HG03575 (cell line): ENCODE data around the gene SPSB2.

ENCODE experiments used
- ATAC-seq: cut with Tn5 transposase; IDR thresholded peaks from one replicate; pipeline ENCODE4 v1.9.1; 2021; ENCODE audit not compliant: unreplicated experiment, insufficient number of reproducible peaks, low FRiP score; ENCODE audit errors: extremely low read depth

Gene SPSB2

GRCh38 chr12:6855322-6855721 lies 17.8 kb downstream of the SPSB2 start:
- ATAC-seq: no peak

GRCh38 chr12:6854036-6854435 lies 19.1 kb downstream of the SPSB2 start:
- ATAC-seq: no peak

DNA sequence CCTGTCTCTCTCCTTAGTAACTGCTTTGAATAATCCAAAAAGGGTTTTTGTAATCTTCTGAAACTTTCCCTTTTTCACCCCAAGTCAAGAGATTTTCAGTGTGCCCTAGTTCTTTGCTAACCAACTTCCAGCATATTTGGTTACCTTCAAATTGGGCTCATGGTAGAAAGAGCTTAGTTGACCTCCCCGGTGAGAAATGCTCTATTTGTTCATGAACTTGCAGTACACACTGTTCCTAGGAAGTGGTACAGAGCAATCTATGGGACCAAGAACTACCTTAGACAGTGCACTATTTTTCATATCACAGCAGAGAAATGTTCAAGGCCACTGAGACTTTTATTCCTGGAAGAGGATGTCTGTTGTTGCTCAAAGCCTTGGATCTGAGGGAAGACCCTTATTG lies 19.5 kb downstream of the SPSB2 start:
- ATAC-seq: no peak

DNA sequence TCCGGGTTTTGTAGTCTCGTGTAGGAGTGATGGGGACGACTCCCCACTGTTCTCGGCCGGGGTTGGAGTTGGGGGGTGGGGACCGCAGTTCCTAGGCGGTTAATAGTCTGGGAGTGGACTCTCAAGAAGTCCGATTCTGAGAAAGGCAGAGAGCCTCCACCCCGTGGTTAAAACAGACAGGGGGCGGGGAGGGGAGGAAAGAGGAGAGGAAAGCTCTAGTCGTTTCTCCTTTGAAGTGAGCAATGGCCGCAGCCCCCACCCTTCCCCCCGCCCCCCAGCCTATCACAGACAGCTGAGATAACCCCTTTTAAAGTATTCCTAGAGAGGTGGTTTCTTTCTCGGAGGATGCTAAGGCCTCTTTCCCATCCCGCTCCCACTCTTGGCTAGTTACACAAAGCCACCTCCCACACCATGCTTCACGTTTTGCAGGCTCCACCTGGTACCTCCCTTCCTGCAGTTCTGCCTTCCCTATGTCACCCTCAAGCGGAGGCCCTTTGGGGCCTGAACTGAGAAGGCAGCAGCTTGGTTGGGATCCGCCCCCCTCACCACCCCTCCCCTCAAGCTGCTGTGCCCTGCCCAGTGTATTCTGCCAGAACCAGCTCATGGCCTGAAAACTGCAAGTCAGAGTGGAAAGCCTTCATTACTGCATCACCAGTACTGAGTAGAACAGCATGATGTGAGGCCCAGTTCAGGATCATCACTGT lies 20.3 kb downstream of the SPSB2 start:
- no peak for ATAC-seq

- peak; percentile 52 for ATAC-seq
These were observed 21.0 kb downstream of the SPSB2 start, which contains the start of gene USP5 for GRCh38 chr12:6851921-6852650. USP5 (plus strand) TSS chr12:6852150; CDS start chr12:6852180, 30 bp downstream.

DNA sequence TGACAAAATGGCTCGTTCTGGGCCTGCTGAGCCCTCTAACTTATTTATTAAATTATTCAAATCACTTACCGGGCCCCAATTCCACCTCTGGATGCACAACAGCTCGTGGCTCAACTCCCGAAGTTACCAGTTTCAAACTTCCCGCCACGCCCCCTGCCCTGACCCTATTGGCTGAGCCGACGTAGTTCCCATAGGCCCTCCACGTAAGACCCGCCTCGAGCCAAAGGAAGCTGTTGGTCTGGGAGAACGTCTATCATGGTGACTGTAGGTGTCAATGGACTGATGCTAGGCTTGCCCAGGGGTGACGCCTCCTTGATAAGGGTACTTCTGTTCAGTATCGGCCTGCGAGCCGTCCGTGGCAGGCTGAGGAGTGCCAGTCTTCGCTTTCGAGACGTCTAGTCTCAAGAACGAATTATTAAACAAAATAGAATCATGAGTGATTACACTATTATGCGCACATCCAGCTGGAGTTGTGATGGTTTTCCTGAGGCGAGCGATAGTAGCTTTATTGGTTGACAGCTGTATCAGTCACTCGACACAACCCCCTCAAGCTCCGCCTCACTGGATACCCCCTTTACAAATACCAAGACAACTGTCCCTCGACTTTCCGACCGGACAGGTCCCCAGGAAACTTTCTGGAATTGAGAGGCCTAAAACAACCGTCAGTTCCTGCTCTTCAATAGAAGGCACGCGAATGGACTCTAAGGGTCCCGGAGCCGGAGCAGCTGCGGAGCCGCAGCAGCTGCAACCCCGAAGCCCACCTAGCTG lies 21.8 kb downstream of the SPSB2 start, which contains the start of gene CDCA3:
Gene CDCA3, minus strand, starts transcription at position 134 of the 768 bp plus-strand sequence. CDS start 334 bp downstream, outside the sequence.
- peak; percentile 26 for ATAC-seq

- no peak for ATAC-seq
These were observed 22.3 kb downstream of the SPSB2 start for GRCh38 chr12:6850796-6851152.

DNA sequence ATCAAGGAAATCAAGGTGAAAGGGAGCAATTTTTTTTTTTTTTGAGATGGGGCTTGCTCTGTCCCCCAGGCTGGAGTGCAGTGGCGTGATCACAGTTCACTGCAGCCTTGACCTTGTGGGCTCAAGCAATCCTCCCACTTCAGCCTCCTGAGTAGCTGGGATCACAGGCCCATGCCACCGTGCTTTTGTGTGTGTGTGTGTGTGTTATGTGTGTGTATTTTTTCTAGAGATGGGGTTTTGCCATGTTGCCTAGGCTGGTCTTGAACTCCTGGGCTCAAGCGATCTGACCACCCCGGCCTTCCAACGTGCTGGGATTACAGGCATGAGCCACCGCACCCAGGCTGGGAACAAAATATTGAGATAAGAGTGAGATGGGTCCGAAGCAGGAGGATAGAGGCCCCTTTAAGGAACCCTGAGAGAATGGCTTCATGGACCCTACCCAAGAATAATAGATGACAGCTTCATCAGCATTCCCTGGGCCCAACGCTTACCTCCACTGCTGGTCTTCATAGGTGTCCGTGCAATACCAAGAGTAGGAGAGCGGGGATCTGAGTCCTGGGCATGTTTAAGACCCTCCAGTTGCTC lies 23.0 kb downstream of the SPSB2 start:
- ATAC-seq: no peak

DNA sequence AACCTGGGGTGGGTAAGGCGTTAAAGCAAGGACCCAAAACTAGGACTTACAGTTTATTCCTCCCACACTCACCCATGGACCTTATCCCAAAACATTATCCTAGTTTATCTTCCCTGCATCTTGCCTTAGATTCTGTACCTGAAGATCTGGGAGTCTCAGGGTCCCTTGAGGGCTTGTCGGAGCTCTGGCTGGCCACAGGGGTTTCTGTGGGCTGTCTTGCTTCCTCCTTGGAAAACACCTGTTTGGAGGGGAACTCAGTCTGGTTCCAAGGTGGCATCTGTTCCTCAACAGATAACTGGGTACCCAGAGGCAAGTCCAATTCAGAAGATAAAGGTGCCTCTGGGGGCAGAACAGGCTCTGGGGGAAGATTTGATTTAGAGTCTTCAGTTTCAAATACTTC lies 23.7 kb downstream of the SPSB2 start:
- no peak for ATAC-seq

DNA sequence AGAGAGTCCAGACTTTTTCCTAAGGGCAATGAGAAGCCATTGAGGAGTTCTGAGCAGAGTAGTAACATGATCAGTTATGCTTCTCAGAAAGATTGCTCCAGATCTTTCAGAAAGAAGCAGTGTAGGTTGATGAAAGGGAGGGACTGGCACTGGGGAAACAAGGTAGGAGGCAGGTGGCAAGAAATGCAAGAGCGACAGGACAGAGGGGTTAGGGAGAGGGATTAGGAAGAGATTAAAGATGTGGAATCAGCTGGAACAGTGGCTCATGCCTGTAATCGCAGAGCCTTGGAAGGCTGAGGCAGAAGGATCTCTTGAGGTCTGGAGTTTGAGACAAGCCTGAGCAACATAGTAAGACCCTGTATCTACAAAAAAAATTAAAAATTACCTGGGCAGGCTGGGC lies 25.4 kb downstream of the SPSB2 start:
- ATAC-seq: no peak

DNA sequence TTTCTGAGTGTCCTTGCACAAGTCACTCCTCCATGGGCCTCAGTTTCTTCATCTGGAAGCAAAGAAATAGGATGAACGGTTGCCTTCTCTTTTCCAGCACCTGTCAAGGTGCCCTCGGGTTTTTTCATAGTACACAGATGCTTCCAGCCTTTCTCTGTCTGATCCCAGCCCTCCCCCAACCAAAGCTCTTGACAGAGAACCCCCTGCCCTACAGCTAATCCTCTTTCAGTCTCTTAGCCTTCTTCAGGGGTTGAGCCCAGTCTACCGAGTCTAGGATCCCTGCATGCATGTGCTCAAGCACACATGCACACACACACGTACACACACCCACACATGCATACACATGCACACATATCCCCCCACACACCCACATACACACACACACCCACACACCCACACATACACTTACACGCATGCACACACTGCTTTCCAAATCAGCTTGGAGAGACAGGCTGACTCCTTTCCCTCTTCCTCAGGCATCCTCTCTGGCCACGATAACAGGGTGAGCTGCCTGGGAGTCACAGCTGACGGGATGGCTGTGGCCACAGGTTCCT lies 26.7 kb downstream of the SPSB2 start:
- no peak for ATAC-seq

DNA sequence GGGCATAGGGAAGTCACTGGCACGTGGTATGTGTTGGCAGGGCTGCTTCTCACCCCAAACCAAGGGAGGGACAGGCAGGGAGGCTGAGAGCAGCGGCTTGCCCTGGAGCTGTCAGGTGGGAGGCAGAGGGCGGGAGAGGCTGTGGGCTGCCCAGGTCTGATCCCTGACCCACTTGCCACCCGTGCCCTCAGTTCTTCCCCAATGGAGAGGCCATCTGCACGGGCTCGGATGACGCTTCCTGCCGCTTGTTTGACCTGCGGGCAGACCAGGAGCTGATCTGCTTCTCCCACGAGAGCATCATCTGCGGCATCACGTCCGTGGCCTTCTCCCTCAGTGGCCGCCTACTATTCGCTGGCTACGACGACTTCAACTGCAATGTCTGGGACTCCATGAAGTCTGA lies 27.7 kb downstream of the SPSB2 start:
- ATAC-seq: no peak

GRCh38 chr12:6843118-6843902 lies 29.8 kb downstream of the SPSB2 start:
- no peak for ATAC-seq

GRCh38 chr12:6842075-6842474 lies 31.0 kb downstream of the SPSB2 start:
- no peak for ATAC-seq

GRCh38 chr12:6840761-6841515 lies 32.2 kb downstream of the SPSB2 start, which contains the start of gene GNB3:
GNB3 (plus strand) TSS chr12:6840925; CDS start chr12:6841288, 363 bp downstream.
- ATAC-seq: no peak

GRCh38 chr12:6840330-6840729 lies 32.8 kb downstream of the SPSB2 start:
- ATAC-seq: no peak

GRCh38 chr12:6839482-6840201 lies 33.5 kb downstream of the SPSB2 start:
- no peak for ATAC-seq
